AG04450 (cell line): ENCODE measurements around the gene PCAT6. TPM values are rescaled to one million over a fixed set of nuclear protein-coding genes. Genes with fewer than 3 reads are reported as not detected.
A peak's percentile ranks its signal among the peaks of the same experiment; 100 is the strongest.

Experiments
- CTCF ChIA-PET: fragments of 300-600, 350-600 bp; formaldehyde crosslinking; extraction: SDS; loops from one replicate; lab custom pipeline; 2022; ENCODE audit warnings: antibody characterized with exemption, inconsistent platforms; lab: Charles Lee
- POLR2A ChIA-PET: fragments of 350-600 bp; formaldehyde crosslinking; extraction: SDS; loops from one replicate; lab custom pipeline; 2021; ENCODE audit warnings: antibody characterized with exemption, inconsistent platforms; lab: Yijun Ruan, JAX
- DNase-seq: peaks from one replicate; pipeline ENCODE4 v3.0.0-alpha.2; 2011; ENCODE audit warnings: low read depth, low spot score
- H3K27ac ChIP-seq: one replicate; pipeline ENCODE4 v1.5.1; 2012; ENCODE audit warnings: low read depth, low read length, control low read depth
- H3K27me3 ChIP-seq: one replicate; pipeline ENCODE4 v1.6.0; 2012; ENCODE audit warnings: low read length; ENCODE audit not compliant: control insufficient read depth, insufficient read depth
- H3K4me3 ChIP-seq: 2 replicates; pipeline ENCODE4 v1.5.1; 2011; ENCODE audit warnings: mild to moderate bottlenecking, low read depth, low read length, control low read depth
- H3K9me3 ChIP-seq: 2 replicates; pipeline ENCODE4 v1.5.1; 2012; ENCODE audit warnings: low read length; ENCODE audit not compliant: control insufficient read depth, insufficient read depth
- CTCF ChIP-seq: IDR thresholded peaks from 2 replicates; pipeline ENCODE4 v1.5.1; 2011; ENCODE audit warnings: low read depth, low read length, control low read depth, inconsistent platforms
- polyA plus RNA-seq: library from polyadenylated mRNA; depleted of rRNA; stranded (reverse); fragments of >200 nt; gene quantifications from 2 replicates; pipeline ENCODE4 v1.2.3, GENCODE V29; 2011

The PCAT6 gene
- polyA plus RNA-seq, 1 experiment: 3.0 TPM

- DNase-seq: no peak
- ChIA-PET CTCF (no interaction called here), POLR2A (interaction anchor here (0.6 to 0.7 kb wide), 2 partner anchors 216 to 489 kb away, joined by 5 to 9 read pairs; no protein-coding TSS in a partner anchor)
- no peak overlapping the region for H3K27ac ChIP-seq
- TF ChIP-seq CTCF: no peak
- no peak overlapping the region for H3K4me3 ChIP-seq
- H3K27me3 ChIP-seq: peaks cover 21% of the 10 kb centered on the region
- no peaks in the 10 kb centered on the region for H3K9me3 ChIP-seq
Observed at GRCh38 chr1:202831906-202832305, 21.2 kb downstream of the PCAT6 start.

GRCh38 chr1:202834771-202835547 lies 24.2 kb downstream of the PCAT6 start:
- Histone ChIP-seq H3K27ac (peak overlapping the region; percentile 11), H3K4me3 (no peak overlapping the region), H3K9me3 (no peaks in the 10 kb centered on the region), H3K27me3 (peaks cover 30% of the 10 kb centered on the region)
- DNase-seq: no peak
- no peak for TF ChIP-seq CTCF
- POLR2A ChIA-PET: interaction anchor here (1.0 kb wide), 1 partner anchor 24 kb away, joined by 3 read pairs; the partner anchor contains the start of gene PCAT6
- CTCF ChIA-PET: no interaction called here

- POLR2A ChIA-PET: interaction anchor here (1.0 kb wide), 1 partner anchor 25 kb away, joined by 3 read pairs; the partner anchor contains the start of gene PCAT6
- Histone ChIP-seq H3K27ac (no peak overlapping the region), H3K9me3 (no peaks in the 10 kb centered on the region), H3K27me3 (peaks cover 30% of the 10 kb centered on the region), H3K4me3 (no peak overlapping the region)
- no peak for DNase-seq
- no peak for TF ChIP-seq CTCF
- CTCF ChIA-PET: interaction anchor here (0.8 kb wide), 1 partner anchor 17 kb away, joined by 3 read pairs; no protein-coding TSS in a partner anchor
Observed at GRCh38 chr1:202835548-202836072, 24.9 kb downstream of the PCAT6 start.

- POLR2A ChIA-PET: no interaction called here
- TF ChIP-seq CTCF: no peak
Observed at GRCh38 chr1:202836623-202837403, 26.1 kb downstream of the PCAT6 start.

More at GRCh38 chr1:202836623-202837403, 26.1 kb downstream of the PCAT6 start:
- Histone ChIP-seq H3K9me3 (no peaks in the 10 kb centered on the region), H3K27ac (no peak overlapping the region), H3K4me3 (no peak overlapping the region), H3K27me3 (peaks cover 32% of the 10 kb centered on the region)
- DNase-seq: no peak
- CTCF ChIA-PET: no interaction called here
